Mesendoderm (in vitro differentiated cells): ENCODE measurements around the gene ANO4.

Source experiments
- DNase-seq: peaks from one replicate; pipeline ENCODE4 v3.0.0; 2013
- H2AK5ac ChIP-seq: 2 replicates; pipeline ENCODE4 v1.6.1; 2013; ENCODE audit warnings: low read length, inconsistent platforms
- H2BK120ac ChIP-seq: 2 replicates; pipeline ENCODE4 v1.6.1; 2013; ENCODE audit warnings: low read depth, mild to moderate bottlenecking, low read length, moderate library complexity, mixed read lengths
- H2BK15ac ChIP-seq: replicated peaks from 2 replicates; pipeline ENCODE4 v1.6.1; 2013; ENCODE audit warnings: low read depth, mild to moderate bottlenecking, moderate library complexity
- H2BK5ac ChIP-seq: 2 replicates; pipeline ENCODE4 v1.6.1; 2013; ENCODE audit warnings: low read length, inconsistent platforms
- H3K18ac ChIP-seq: 2 replicates; pipeline ENCODE4 v1.6.1; 2013; ENCODE audit warnings: mild to moderate bottlenecking, low read length, mixed read lengths
- H3K23ac ChIP-seq: one replicate; pipeline ENCODE4 v1.6.1; 2013; ENCODE audit warnings: low read length
- H3K27ac ChIP-seq: 2 replicates; pipeline ENCODE4 v1.5.1; 2013; ENCODE audit warnings: low read depth, mild to moderate bottlenecking, inconsistent platforms, low read length, moderate library complexity
- H3K27me3 ChIP-seq: 2 replicates; pipeline ENCODE4 v1.6.1; 2013; ENCODE audit warnings: low read length, control low read depth, mild to moderate bottlenecking, inconsistent platforms; ENCODE audit not compliant: insufficient read depth, poor library complexity
- H3K36me3 ChIP-seq: 2 replicates; pipeline ENCODE4 v1.6.1; 2013; ENCODE audit warnings: low read length, inconsistent platforms; ENCODE audit not compliant: control insufficient read depth, insufficient read depth
- H3K4ac ChIP-seq: one replicate; pipeline ENCODE4 v1.6.1; 2013; ENCODE audit warnings: low read depth, mild to moderate bottlenecking, low read length, moderate library complexity
- H3K4me1 ChIP-seq: 2 replicates; pipeline ENCODE4 v1.6.1; 2013; ENCODE audit warnings: low read depth, low read length, inconsistent platforms; ENCODE audit not compliant: control insufficient read depth
- H3K4me2 ChIP-seq: 2 replicates; pipeline ENCODE4 v1.6.1; 2013; ENCODE audit warnings: low read length
- H3K4me3 ChIP-seq: 2 replicates; pipeline ENCODE4 v1.5.1; 2013; ENCODE audit warnings: mild to moderate bottlenecking, low read length
- H3K56ac ChIP-seq: one replicate; pipeline ENCODE4 v1.6.1; 2013; ENCODE audit warnings: low read length
- H3K79me1 ChIP-seq: 2 replicates; pipeline ENCODE4 v1.6.1; 2013; ENCODE audit warnings: low read length, inconsistent platforms
- H3K79me2 ChIP-seq: 2 replicates; pipeline ENCODE4 v1.6.1; 2013; ENCODE audit warnings: mild to moderate bottlenecking, low read length; ENCODE audit not compliant: control insufficient read depth, insufficient read depth
- H3K9ac ChIP-seq: 2 replicates; pipeline ENCODE4 v1.6.1; 2013; ENCODE audit warnings: low read length, inconsistent platforms
- H4K5ac ChIP-seq: one replicate; pipeline ENCODE4 v1.6.1; 2013; ENCODE audit warnings: low read length
- H4K8ac ChIP-seq: one replicate; pipeline ENCODE4 v1.6.1; 2013; ENCODE audit warnings: low read depth, mild to moderate bottlenecking, control low read depth, low read length, moderate library complexity
- WGBS: extraction: QIAGEN DNeasy Blood & Tissue Kit; methylation state at CpG from one replicate; pipeline ENCODE4 v1.1.7; 2013; ENCODE audit warnings: low lambda C conversion rate, missing lambda C conversion rate; ENCODE audit not compliant: insufficient coverage; ENCODE audit errors: extremely low coverage; 5-methylcytosine and 5-hydroxymethylcytosine counted together

Gene ANO4

DNA sequence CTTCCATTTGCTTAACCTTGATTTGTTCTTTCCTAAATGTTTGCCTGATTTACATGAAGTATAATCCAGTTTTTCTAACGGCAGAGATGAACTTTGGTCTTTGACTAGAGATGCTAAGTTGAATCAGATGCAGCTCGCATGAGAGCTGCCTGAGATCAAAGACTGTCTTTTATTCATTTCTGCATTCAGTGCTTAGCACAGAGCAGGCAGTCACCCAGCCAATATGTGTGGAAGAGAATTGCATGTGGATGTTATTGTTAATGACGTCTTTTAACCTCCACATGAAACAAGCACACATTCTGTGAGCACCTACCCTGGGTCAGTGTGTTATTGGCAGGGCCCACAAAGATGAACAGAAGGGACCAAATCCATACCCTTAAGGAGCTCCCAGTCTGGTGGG lies 316.3 kb downstream of the ANO4 start:
- Histone ChIP-seq H3K9ac (no peak overlapping the region), H3K27ac (no peak overlapping the region), H3K79me2 (no peaks in the 10 kb centered on the region), H2AK5ac (no peak overlapping the region), H3K4me2 (no peak overlapping the region), H2BK5ac (no peak overlapping the region), H3K18ac (no peak overlapping the region), H2BK15ac (no peak overlapping the region), H2BK120ac (no peak overlapping the region), H4K8ac (no peak overlapping the region), H3K4me1 (no peaks in the 10 kb centered on the region), H3K4me3 (no peak overlapping the region), H3K27me3 (no peaks in the 10 kb centered on the region), H4K5ac (no peak overlapping the region), H3K79me1 (no peaks in the 10 kb centered on the region), H3K56ac (no peak overlapping the region), H3K23ac (no peak overlapping the region), H3K4ac (no peak overlapping the region), H3K36me3 (no peaks in the 10 kb centered on the region)
- DNase-seq, result no peak
- no CpG with 5 or more reads among the region's 3 CpGs for WGBS

DNA sequence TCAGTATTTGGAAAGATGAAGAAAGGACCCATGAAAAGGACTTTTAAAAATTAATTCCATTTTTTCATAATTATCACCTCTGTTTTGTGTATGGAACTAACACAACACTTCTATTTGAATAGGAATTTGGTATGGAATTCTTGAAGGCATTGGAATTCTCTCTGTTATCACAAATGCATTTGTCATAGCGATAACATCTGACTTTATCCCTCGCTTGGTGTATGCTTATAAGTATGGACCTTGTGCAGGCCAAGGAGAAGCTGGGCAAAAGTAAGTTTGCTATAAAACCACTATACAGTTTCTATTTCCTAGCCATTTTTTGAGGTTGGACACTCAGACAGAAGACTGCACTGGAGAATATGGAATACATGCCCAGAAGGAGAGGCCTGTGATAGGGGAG lies 316.9 kb downstream of the ANO4 start:
- H3K36me3 ChIP-seq, result no peaks in the 10 kb centered on the region
- WGBS, result no CpG with 5 or more reads among the region's 2 CpGs

DNA sequence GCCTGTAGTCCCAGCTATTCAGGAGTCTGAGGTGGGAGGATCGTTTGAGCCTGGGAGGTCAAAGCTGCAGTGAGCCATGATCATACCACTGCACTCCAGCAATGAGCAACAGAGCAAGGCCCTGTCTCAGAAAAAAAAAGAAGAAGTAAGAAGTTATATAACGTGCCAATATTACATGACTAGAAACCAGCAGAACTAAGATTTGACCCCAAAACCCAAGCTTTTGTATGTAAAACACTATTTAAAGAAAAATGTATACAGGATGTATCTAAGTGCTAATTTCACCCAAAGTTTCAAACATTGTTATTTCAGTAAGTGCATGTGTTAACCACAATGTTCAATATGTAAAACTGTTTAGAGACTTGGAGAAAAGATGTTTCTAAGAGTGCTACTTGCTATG lies 320.8 kb downstream of the ANO4 start:
- no peak overlapping the region for H3K9ac ChIP-seq
- H3K27ac ChIP-seq, result no peak overlapping the region
- no peak overlapping the region for H4K5ac ChIP-seq
- no peak overlapping the region for H4K8ac ChIP-seq
- H3K4ac ChIP-seq, result no peak overlapping the region
- H3K4me3 ChIP-seq, result no peak overlapping the region
- no peak overlapping the region for H3K23ac ChIP-seq
- no CpG with 5 or more reads among the region's 2 CpGs for WGBS
- H3K27me3 ChIP-seq, result no peaks in the 10 kb centered on the region
- no peak overlapping the region for H2BK15ac ChIP-seq
- no peaks in the 10 kb centered on the region for H3K4me1 ChIP-seq
- no peak overlapping the region for H2BK120ac ChIP-seq
- no peaks in the 10 kb centered on the region for H3K36me3 ChIP-seq
- no peaks in the 10 kb centered on the region for H3K79me1 ChIP-seq
- no peaks in the 10 kb centered on the region for H3K79me2 ChIP-seq
- no peak for DNase-seq
- H2BK5ac ChIP-seq, result no peak overlapping the region
- no peak overlapping the region for H3K4me2 ChIP-seq
- no peak overlapping the region for H3K56ac ChIP-seq
- no peak overlapping the region for H3K18ac ChIP-seq
- no peak overlapping the region for H2AK5ac ChIP-seq

More for the DNA sequence above, 316.9 kb downstream of the ANO4 start:
- H3K4me2 ChIP-seq, result no peak overlapping the region
- DNase-seq, result no peak
- no peak overlapping the region for H3K27ac ChIP-seq
- no peak overlapping the region for H3K4me3 ChIP-seq
- H3K9ac ChIP-seq, result no peak overlapping the region
- H2BK5ac ChIP-seq, result no peak overlapping the region
- H3K23ac ChIP-seq, result no peak overlapping the region
- H3K4me1 ChIP-seq, result no peaks in the 10 kb centered on the region
- no peak overlapping the region for H4K8ac ChIP-seq
- no peak overlapping the region for H3K4ac ChIP-seq
- no peaks in the 10 kb centered on the region for H3K27me3 ChIP-seq
- no peak overlapping the region for H4K5ac ChIP-seq
- H3K18ac ChIP-seq, result no peak overlapping the region
- no peaks in the 10 kb centered on the region for H3K79me1 ChIP-seq
- no peak overlapping the region for H2AK5ac ChIP-seq
- H2BK15ac ChIP-seq, result no peak overlapping the region
- no peaks in the 10 kb centered on the region for H3K79me2 ChIP-seq
- no peak overlapping the region for H3K56ac ChIP-seq
- no peak overlapping the region for H2BK120ac ChIP-seq

DNA sequence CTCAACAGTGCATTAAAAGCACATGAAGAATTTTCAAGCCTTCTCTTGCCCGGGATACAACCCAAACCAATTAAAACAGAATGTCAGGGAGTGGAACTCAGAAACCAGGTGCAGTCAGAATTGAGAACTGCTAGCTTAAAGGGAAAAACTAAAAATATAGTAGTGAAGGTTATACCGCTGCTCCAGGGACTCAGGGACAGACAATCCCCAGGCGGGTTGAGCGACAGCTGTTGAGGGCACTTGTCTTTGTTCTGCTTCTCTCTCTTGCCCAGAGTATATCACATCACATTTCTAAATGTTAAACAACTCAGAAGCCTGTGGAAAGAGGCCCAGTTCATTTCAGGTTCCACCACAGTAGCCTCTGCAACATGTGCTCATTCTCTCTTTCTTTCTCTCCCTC lies 322.3 kb downstream of the ANO4 start:
- no peak overlapping the region for H3K4me3 ChIP-seq
- no CpG with 5 or more reads among the region's 4 CpGs for WGBS

DNA sequence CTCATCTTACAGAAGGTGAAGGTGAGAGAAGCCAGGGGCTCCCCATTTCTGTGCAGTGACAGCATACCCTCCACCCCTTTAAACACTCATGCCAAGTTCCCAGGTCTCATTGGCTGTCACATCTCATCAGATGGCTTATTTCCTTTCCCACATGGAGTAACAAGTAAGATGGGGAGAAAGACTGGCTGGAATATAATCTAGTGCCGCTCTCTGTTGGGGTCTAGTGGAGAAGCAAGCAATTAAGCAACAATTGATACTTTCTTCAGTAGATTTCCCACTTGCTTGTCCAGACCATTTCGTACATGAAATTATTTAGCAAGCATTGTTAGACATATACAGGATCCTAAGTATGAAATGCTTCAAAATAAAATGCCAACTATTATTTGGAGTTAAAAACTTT lies 323.3 kb downstream of the ANO4 start:
- H3K9ac ChIP-seq, result no peak overlapping the region
- no peak overlapping the region for H2BK5ac ChIP-seq
- H3K4me2 ChIP-seq, result no peak overlapping the region
- no peak overlapping the region for H4K8ac ChIP-seq
- H2AK5ac ChIP-seq, result no peak overlapping the region
- no peaks in the 10 kb centered on the region for H3K79me1 ChIP-seq
- no peak overlapping the region for H3K4ac ChIP-seq
- no peak overlapping the region for H2BK120ac ChIP-seq
- H3K79me2 ChIP-seq, result no peaks in the 10 kb centered on the region
- no peak overlapping the region for H4K5ac ChIP-seq
- no peak overlapping the region for H3K23ac ChIP-seq
- H3K36me3 ChIP-seq, result no peaks in the 10 kb centered on the region
- no peak overlapping the region for H3K56ac ChIP-seq
- H3K18ac ChIP-seq, result no peak overlapping the region
- no peak overlapping the region for H3K27ac ChIP-seq
- no peak overlapping the region for H2BK15ac ChIP-seq
- no CpG with 5 or more reads among the region's 2 CpGs for WGBS
- no peaks in the 10 kb centered on the region for H3K4me1 ChIP-seq
- DNase-seq, result peak; percentile 14
- no peak overlapping the region for H3K4me3 ChIP-seq
- H3K27me3 ChIP-seq, result no peaks in the 10 kb centered on the region

More for the DNA sequence above, 322.3 kb downstream of the ANO4 start:
- Histone ChIP-seq H3K36me3 (no peaks in the 10 kb centered on the region), H3K4me2 (no peak overlapping the region), H4K8ac (no peak overlapping the region), H3K9ac (no peak overlapping the region), H3K4ac (no peak overlapping the region), H3K27me3 (no peaks in the 10 kb centered on the region), H3K4me1 (no peaks in the 10 kb centered on the region), H3K56ac (no peak overlapping the region), H2BK15ac (no peak overlapping the region), H2BK5ac (no peak overlapping the region), H3K27ac (no peak overlapping the region), H2BK120ac (no peak overlapping the region), H2AK5ac (no peak overlapping the region), H4K5ac (no peak overlapping the region), H3K79me2 (no peaks in the 10 kb centered on the region), H3K79me1 (no peaks in the 10 kb centered on the region), H3K23ac (no peak overlapping the region), H3K18ac (no peak overlapping the region)
- DNase-seq, result no peak

DNA sequence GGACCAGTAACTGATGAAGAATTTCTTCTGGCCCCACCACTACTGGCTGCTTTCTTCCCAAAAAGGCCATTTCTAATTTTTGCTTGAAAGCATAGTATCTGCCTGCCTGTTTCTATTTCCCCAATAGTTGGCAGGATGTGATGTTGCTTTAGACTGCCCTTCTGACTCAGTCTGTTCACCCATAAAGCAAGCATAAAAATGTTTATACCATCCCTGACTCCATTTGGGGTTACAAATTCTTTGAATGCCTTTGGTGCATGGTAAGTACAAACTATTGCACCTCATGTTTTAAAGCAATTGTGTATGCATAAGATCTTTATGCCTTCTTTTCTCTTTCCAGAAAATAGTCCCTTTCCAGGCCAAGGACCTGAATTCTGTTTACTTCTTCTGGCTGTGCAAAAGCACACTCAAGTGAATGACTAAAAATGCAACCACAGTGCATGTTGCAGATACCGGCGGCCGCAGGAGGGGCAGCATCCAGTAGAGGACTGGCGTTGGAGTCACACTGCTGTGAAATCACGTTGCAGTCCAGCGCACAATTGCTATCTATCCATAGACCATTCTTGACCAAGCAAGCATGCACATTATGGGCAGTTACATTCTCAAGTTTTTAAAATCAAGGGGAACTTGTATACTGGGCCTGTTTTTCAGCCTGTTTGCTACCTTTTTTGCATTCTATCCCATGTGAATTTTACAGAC lies 333.1 kb downstream of the ANO4 start:
- Histone ChIP-seq H4K5ac (no peak overlapping the region), H3K79me2 (no peaks in the 10 kb centered on the region), H2BK15ac (no peak overlapping the region), H3K36me3 (no peaks in the 10 kb centered on the region), H3K27me3 (no peaks in the 10 kb centered on the region), H2AK5ac (no peak overlapping the region), H3K18ac (no peak overlapping the region), H3K79me1 (no peaks in the 10 kb centered on the region), H3K56ac (no peak overlapping the region), H2BK5ac (no peak overlapping the region), H3K27ac (no peak overlapping the region), H3K23ac (no peak overlapping the region), H3K9ac (no peak overlapping the region), H3K4ac (no peak overlapping the region), H2BK120ac (no peak overlapping the region), H3K4me2 (no peak overlapping the region), H4K8ac (no peak overlapping the region), H3K4me1 (no peaks in the 10 kb centered on the region), H3K4me3 (no peak overlapping the region)
- no CpG with 5 or more reads among the region's 6 CpGs for WGBS
- no peak for DNase-seq
